ENCODE measurements around the gene SH3BP4. TPM values are rescaled to one million over a fixed set of nuclear protein-coding genes. Genes with fewer than 3 reads are reported as not detected.

SH3BP4 gene
- total and polyA plus RNA-seq, 2 of the 13 experiments (the other 11 are each of a cell fraction or from before 2014, with no cell fraction given), result 34.6 to 99.1 TPM

DNA sequence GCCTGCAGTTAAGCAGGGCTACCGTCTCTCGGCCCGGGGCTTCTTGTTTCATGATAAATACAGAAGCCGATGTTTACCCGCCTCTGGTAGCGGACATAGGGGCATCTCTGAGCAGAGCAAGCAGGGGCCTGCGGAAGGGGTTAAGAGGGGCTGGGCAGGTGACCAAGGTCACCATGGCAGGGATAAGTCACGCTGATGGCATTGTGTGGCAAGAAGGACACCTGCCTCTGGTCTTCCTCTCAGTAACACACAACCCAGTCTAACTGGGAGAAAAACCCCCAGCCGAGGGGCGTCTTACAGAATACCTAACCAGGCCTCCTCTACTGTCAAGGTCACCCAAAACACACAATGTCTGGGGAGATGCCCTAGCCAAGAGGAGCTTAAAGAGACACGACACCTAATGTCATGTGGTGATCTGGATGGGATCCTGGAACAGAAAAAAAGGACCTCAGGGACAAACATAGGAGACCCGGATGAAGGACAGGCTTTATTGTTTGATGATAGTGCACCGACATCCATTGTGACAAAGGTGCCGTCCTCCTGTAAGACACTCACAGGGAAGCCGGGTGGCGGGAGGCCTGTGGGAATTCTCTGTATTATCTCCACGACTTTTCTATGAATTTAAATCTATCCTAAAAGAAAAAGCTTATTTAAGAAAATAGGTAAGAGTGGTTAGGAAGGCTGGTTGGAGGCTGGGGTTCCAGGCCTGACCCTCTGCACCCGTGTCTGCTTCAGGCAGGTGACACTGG lies 24.8 kb downstream of the SH3BP4 start (continued):
- TF ChIP-seq MEIS1 (CRISPR knock-in tag; IDR thresholded peaks at IDR 0.05; ENCODE audit: borderline replicate concordance), result no peak
- TF ChIP-seq ZNF777 (CRISPR knock-in tag; IDR thresholded peaks at IDR 0.05), result peak; percentile 3; the same call in 1 of the 2 replicates
- TF ChIP-seq TMF1 (CRISPR knock-in tag; IDR thresholded peaks at IDR 0.05; ENCODE audit: low read depth), result no peak
- 0 out of 2 replicates have a peak, but pooled peaks have one; percentile 26 for TF ChIP-seq ZNF121 (CRISPR knock-in tag; IDR thresholded peaks at IDR 0.05)
- peak; percentile 37 for TF ChIP-seq ISL2 (CRISPR knock-in tag; IDR thresholded peaks at IDR 0.05)
- TF ChIP-seq ZSCAN21 (CRISPR knock-in tag; IDR thresholded peaks at IDR 0.05; ENCODE audit: borderline replicate concordance), result 0 out of 2 replicates have a peak, but pooled peaks have one; percentile 53
- TF ChIP-seq, protein P1, sequence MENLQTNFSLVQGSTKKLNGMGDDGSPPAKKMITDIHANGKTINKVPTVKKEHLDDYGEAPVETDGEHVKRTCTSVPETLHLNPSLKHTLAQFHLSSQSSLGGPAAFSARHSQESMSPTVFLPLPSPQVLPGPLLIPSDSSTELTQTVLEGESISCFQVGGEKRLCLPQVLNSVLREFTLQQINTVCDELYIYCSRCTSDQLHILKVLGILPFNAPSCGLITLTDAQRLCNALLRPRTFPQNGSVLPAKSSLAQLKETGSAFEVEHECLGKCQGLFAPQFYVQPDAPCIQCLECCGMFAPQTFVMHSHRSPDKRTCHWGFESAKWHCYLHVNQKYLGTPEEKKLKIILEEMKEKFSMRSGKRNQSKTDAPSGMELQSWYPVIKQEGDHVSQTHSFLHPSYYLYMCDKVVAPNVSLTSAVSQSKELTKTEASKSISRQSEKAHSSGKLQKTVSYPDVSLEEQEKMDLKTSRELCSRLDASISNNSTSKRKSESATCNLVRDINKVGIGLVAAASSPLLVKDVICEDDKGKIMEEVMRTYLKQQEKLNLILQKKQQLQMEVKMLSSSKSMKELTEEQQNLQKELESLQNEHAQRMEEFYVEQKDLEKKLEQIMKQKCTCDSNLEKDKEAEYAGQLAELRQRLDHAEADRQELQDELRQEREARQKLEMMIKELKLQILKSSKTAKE (CRISPR knock-in tag; IDR thresholded peaks at IDR 0.05; ENCODE audit: borderline replicate concordance), result peak; percentile 72
- TF ChIP-seq, protein P2, sequence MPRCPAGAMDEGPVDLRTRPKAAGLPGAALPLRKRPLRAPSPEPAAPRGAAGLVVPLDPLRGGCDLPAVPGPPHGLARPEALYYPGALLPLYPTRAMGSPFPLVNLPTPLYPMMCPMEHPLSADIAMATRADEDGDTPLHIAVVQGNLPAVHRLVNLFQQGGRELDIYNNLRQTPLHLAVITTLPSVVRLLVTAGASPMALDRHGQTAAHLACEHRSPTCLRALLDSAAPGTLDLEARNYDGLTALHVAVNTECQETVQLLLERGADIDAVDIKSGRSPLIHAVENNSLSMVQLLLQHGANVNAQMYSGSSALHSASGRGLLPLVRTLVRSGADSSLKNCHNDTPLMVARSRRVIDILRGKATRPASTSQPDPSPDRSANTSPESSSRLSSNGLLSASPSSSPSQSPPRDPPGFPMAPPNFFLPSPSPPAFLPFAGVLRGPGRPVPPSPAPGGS (CRISPR knock-in tag; IDR thresholded peaks at IDR 0.05), result no peak
- TF ChIP-seq, protein P3, sequence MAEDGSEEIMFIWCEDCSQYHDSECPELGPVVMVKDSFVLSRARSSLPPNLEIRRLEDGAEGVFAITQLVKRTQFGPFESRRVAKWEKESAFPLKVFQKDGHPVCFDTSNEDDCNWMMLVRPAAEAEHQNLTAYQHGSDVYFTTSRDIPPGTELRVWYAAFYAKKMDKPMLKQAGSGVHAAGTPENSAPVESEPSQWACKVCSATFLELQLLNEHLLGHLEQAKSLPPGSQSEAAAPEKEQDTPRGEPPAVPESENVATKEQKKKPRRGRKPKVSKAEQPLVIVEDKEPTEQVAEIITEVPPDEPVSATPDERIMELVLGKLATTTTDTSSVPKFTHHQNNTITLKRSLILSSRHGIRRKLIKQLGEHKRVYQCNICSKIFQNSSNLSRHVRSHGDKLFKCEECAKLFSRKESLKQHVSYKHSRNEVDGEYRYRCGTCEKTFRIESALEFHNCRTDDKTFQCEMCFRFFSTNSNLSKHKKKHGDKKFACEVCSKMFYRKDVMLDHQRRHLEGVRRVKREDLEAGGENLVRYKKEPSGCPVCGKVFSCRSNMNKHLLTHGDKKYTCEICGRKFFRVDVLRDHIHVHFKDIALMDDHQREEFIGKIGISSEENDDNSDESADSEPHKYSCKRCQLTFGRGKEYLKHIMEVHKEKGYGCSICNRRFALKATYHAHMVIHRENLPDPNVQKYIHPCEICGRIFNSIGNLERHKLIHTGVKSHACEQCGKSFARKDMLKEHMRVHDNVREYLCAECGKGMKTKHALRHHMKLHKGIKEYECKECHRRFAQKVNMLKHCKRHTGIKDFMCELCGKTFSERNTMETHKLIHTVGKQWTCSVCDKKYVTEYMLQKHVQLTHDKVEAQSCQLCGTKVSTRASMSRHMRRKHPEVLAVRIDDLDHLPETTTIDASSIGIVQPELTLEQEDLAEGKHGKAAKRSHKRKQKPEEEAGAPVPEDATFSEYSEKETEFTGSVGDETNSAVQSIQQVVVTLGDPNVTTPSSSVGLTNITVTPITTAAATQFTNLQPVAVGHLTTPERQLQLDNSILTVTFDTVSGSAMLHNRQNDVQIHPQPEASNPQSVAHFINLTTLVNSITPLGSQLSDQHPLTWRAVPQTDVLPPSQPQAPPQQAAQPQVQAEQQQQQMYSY (CRISPR knock-in tag; IDR thresholded peaks at IDR 0.05), result 0 out of 2 replicates have a peak, but pooled peaks have one; percentile 34
- TF ChIP-seq KAT8 (CRISPR knock-in tag; IDR thresholded peaks at IDR 0.05), result peak; percentile 62; the same call in 1 of the 2 replicates
- no peak for TF ChIP-seq ZBTB3 (CRISPR knock-in tag; IDR thresholded peaks at IDR 0.05; ENCODE audit: borderline replicate concordance, low read depth)
- TF ChIP-seq ZNF530 (CRISPR knock-in tag; IDR thresholded peaks at IDR 0.05; ENCODE audit: low read depth), result no peak
- no peak for TF ChIP-seq KAT7 (CRISPR knock-in tag; IDR thresholded peaks at IDR 0.05; ENCODE audit: borderline replicate concordance)
- no peak for TF ChIP-seq RBM39 (IDR thresholded peaks at IDR 0.05; ENCODE audit: low read depth, low read length, poor library complexity, severe bottlenecking)
- no peak; the same call in none of the 2 replicates for TF ChIP-seq HDAC1 (CRISPR knock-in tag; IDR thresholded peaks at IDR 0.05)
- peak; percentile 93 for TF ChIP-seq ZNF652 (CRISPR knock-in tag; IDR thresholded peaks at IDR 0.05; ENCODE audit: borderline replicate concordance, low read depth)
- no peak for TF ChIP-seq POLR2AphosphoS2 (IDR thresholded peaks at IDR 0.05; ENCODE audit: low read depth, low read length)
- TF ChIP-seq PRDM4 (CRISPR knock-in tag; IDR thresholded peaks at IDR 0.05; ENCODE audit: borderline replicate concordance), result no peak
- TF ChIP-seq ZNF468 (CRISPR knock-in tag; IDR thresholded peaks at IDR 0.05), result no peak

Data from HepG2 (cell line).